ENCODE results near the gene CSNK1E. TPM values are rescaled to one million over a fixed set of nuclear protein-coding genes. Genes with fewer than 3 reads are reported as not detected.

Gene CSNK1E
- total and polyA plus RNA-seq, 2 experiments from 2014 or later = 85.8 to 123 TPM

GRCh38 chr22:38284042-38284402, 33.2 kb downstream of the CSNK1E start:
- H3K4me2 ChIP-seq = peak overlapping the region; percentile 56
- no peak overlapping the region for H2AFZ ChIP-seq

GRCh38 chr22:38282397-38282796, 34.8 kb downstream of the CSNK1E start:
- Histone ChIP-seq H3K9me3 (ENCODE audit: low read depth) (no peaks in the 10 kb centered on the region), H3K79me2 (no peaks in the 10 kb centered on the region), H4K20me1 (ENCODE audit: insufficient read depth, poor library complexity, severe bottlenecking) (no peaks in the 10 kb centered on the region), H3K27ac (peak overlapping the region; percentile 93), H3K36me3 (replicated peaks; ENCODE audit: insufficient read depth, low read depth) (no peaks in the 10 kb centered on the region), H3K4me3 (no peak overlapping the region), H3K4me2 (no peak overlapping the region), H2AFZ (no peak overlapping the region), H3K9me2 (replicated peaks; ENCODE audit: insufficient read depth) (no peaks in the 10 kb centered on the region), H3K27me3 (no peaks in the 10 kb centered on the region), H3K4me1 (ENCODE audit: insufficient read depth) (peaks cover 25% of the 10 kb centered on the region)
- WGBS (ENCODE audit: low lambda C conversion rate, missing lambda C conversion rate) = 93% methylated on average over 9 of the region's 9 CpGs
- no peak for DNase-seq (ENCODE audit: low spot score)
- no peak for TF ChIP-seq EZH2phosphoT487 (IDR thresholded peaks at IDR 0.05; ENCODE audit: low read depth, severe bottlenecking, unreplicated experiment)
- TF ChIP-seq, protein P1, sequence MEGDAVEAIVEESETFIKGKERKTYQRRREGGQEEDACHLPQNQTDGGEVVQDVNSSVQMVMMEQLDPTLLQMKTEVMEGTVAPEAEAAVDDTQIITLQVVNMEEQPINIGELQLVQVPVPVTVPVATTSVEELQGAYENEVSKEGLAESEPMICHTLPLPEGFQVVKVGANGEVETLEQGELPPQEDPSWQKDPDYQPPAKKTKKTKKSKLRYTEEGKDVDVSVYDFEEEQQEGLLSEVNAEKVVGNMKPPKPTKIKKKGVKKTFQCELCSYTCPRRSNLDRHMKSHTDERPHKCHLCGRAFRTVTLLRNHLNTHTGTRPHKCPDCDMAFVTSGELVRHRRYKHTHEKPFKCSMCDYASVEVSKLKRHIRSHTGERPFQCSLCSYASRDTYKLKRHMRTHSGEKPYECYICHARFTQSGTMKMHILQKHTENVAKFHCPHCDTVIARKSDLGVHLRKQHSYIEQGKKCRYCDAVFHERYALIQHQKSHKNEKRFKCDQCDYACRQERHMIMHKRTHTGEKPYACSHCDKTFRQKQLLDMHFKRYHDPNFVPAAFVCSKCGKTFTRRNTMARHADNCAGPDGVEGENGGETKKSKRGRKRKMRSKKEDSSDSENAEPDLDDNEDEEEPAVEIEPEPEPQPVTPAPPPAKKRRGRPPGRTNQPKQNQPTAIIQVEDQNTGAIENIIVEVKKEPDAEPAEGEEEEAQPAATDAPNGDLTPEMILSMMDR (IDR thresholded peaks at IDR 0.05; ENCODE audit: poor library complexity) = no peak
- TF ChIP-seq EZH2 (IDR thresholded peaks at IDR 0.05; ENCODE audit: borderline replicate concordance) = no peak

More at GRCh38 chr22:38284042-38284402, 33.2 kb downstream of the CSNK1E start:
- 50% methylated on average over 5 of the region's 5 CpGs for WGBS (ENCODE audit: low lambda C conversion rate, missing lambda C conversion rate)
- Histone ChIP-seq H3K79me2 (no peaks in the 10 kb centered on the region), H4K20me1 (ENCODE audit: insufficient read depth, poor library complexity, severe bottlenecking) (no peaks in the 10 kb centered on the region), H3K9me2 (replicated peaks; ENCODE audit: insufficient read depth) (no peaks in the 10 kb centered on the region), H3K4me1 (ENCODE audit: insufficient read depth) (peaks cover 25% of the 10 kb centered on the region), H3K27ac (peak overlapping the region; percentile 93), H3K36me3 (replicated peaks; ENCODE audit: insufficient read depth, low read depth) (no peaks in the 10 kb centered on the region), H3K4me3 (no peak overlapping the region), H3K27me3 (no peaks in the 10 kb centered on the region), H3K9me3 (ENCODE audit: low read depth) (no peaks in the 10 kb centered on the region)
- peak; percentile 70 for DNase-seq (ENCODE audit: low spot score)
- no peak for TF ChIP-seq EZH2 (IDR thresholded peaks at IDR 0.05; ENCODE audit: borderline replicate concordance)
- TF ChIP-seq, protein P1 (IDR thresholded peaks at IDR 0.05; ENCODE audit: poor library complexity) = no peak

GRCh38 chr22:38276166-38276565, 41.1 kb downstream of the CSNK1E start:
- peak overlapping the region; percentile 22 for H3K27ac ChIP-seq
- TF ChIP-seq EZH2phosphoT487 (IDR thresholded peaks at IDR 0.05; ENCODE audit: low read depth, severe bottlenecking, unreplicated experiment) (no peak), EZH2 (IDR thresholded peaks at IDR 0.05; ENCODE audit: borderline replicate concordance) (no peak)
- TF ChIP-seq, protein P1 (IDR thresholded peaks at IDR 0.05; ENCODE audit: poor library complexity) = no peak
- no peak for DNase-seq (ENCODE audit: low spot score)
- H3K27me3 ChIP-seq = no peaks in the 10 kb centered on the region
- WGBS (ENCODE audit: low lambda C conversion rate, missing lambda C conversion rate) = 83% methylated on average over 2 of the region's 2 CpGs
- peaks cover 8% of the 10 kb centered on the region for H4K20me1 ChIP-seq (ENCODE audit: insufficient read depth, poor library complexity, severe bottlenecking)
- H3K4me3 ChIP-seq = no peak overlapping the region
- H3K4me1 ChIP-seq (ENCODE audit: insufficient read depth) = peaks cover 20% of the 10 kb centered on the region
- H3K9me3 ChIP-seq (ENCODE audit: low read depth) = no peaks in the 10 kb centered on the region
- peaks cover 23% of the 10 kb centered on the region for H3K79me2 ChIP-seq
- no peaks in the 10 kb centered on the region for H3K36me3 ChIP-seq (replicated peaks; ENCODE audit: insufficient read depth, low read depth)
- no peaks in the 10 kb centered on the region for H3K9me2 ChIP-seq (replicated peaks; ENCODE audit: insufficient read depth)
- no peak overlapping the region for H3K4me2 ChIP-seq
- H2AFZ ChIP-seq = no peak overlapping the region
